ENCODE measurements around the gene SLC25A48.
"Not testable (repeated sequence)": the region's sequence is repeated elsewhere in the genome, so short reads cannot be mapped to it uniquely, and the experiment has no call there.

The SLC25A48 gene

GRCh38 chr5:135857630-135858311 lies 23.3 kb downstream of the SLC25A48 start:
- DNase-seq (no peak), ATAC-seq (replicated peaks) (no peak)
- no peak overlapping the region for H3K27ac Mint-ChIP-seq
- H3K4me3 Mint-ChIP-seq, result no peak overlapping the region
- no peaks in the 10 kb centered on the region for H3K36me3 Mint-ChIP-seq
- peaks cover 0 to 16% of the 10 kb centered on the region in 2 donors for H3K27me3 Mint-ChIP-seq
- no peaks in the 10 kb centered on the region for H3K4me1 Mint-ChIP-seq
- H3K9me3 Mint-ChIP-seq, result no peaks in the 10 kb centered on the region

DNA sequence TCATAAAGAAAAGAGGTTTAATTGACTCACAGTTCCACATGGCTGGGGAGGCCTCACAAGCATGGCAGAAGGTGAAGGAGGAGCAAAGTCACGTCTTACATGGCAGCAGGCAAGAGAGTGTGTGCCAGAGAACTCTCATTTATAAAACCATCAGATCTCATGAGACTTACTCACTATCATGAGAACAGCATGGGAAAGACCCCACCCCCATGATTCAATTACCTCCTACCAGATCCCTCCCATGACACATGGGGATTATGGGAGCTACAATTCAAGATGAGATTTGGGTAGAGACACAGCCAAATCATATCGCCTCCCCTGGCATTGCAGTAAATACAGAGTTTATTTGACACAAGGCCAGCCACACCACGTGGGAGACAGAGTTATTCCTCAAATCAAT lies 24.7 kb downstream of the SLC25A48 start:
- H3K4me3 Mint-ChIP-seq; H3K36me3 Mint-ChIP-seq; H3K4me1 Mint-ChIP-seq; H3K9me3 Mint-ChIP-seq; ATAC-seq (replicated peaks); H3K27ac Mint-ChIP-seq; DNase-seq: not testable (repeated sequence)
- H3K27me3 Mint-ChIP-seq, result peaks cover 6 to 16% of the 10 kb centered on the region in 2 donors

DNA sequence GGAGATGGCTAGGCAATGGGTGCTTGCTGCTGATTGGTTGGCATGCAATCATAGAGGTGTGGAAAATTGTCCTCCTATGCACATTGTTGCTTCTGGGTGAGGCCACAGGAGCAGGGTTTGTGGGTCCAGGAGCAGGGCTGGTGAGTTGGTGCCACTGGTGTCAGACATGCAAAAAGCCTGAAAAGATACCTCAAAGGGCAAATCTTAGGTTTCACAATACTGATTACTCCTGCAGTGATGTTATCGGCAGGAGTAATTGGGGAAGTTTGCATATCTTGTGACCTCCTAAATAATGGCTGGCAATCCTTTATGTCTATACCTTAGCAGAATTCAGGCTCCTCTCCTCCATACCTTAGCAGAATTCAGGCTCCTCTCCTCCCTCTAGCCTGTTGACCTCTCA lies 25.2 kb downstream of the SLC25A48 start:
- no peak for DNase-seq
- peaks cover 0 to 2% of the 10 kb centered on the region in 2 donors for H3K9me3 Mint-ChIP-seq
- H3K36me3 Mint-ChIP-seq, result no peaks in the 10 kb centered on the region
- ATAC-seq (replicated peaks), result no peak
- H3K27ac Mint-ChIP-seq, result no peak overlapping the region
- H3K27me3 Mint-ChIP-seq, result peaks cover 6 to 16% of the 10 kb centered on the region in 2 donors
- H3K4me1 Mint-ChIP-seq, result no peaks in the 10 kb centered on the region
- no peak overlapping the region for H3K4me3 Mint-ChIP-seq

GRCh38 chr5:135861641-135862040 lies 27.2 kb downstream of the SLC25A48 start:
- H3K4me1 Mint-ChIP-seq, result no peaks in the 10 kb centered on the region
- ATAC-seq (replicated peaks) (no peak), DNase-seq (no peak)
- H3K27ac Mint-ChIP-seq, result no peak overlapping the region
- no peak overlapping the region for H3K4me3 Mint-ChIP-seq
- peaks cover 4 to 6% of the 10 kb centered on the region in 2 donors for H3K27me3 Mint-ChIP-seq
- H3K9me3 Mint-ChIP-seq, result peaks cover 0 to 2% of the 10 kb centered on the region in 2 donors
- H3K36me3 Mint-ChIP-seq, result no peaks in the 10 kb centered on the region

GRCh38 chr5:135862086-135862485 lies 27.6 kb downstream of the SLC25A48 start:
- H3K36me3 Mint-ChIP-seq, result no peaks in the 10 kb centered on the region
- H3K4me3 Mint-ChIP-seq, result no peak overlapping the region
- H3K9me3 Mint-ChIP-seq, result peaks cover 0 to 2% of the 10 kb centered on the region in 2 donors
- H3K27ac Mint-ChIP-seq, result no peak overlapping the region
- no peak for ATAC-seq (replicated peaks)
- peaks cover 4 to 6% of the 10 kb centered on the region in 2 donors for H3K27me3 Mint-ChIP-seq
- no peak for DNase-seq
- H3K4me1 Mint-ChIP-seq, result no peaks in the 10 kb centered on the region

- Mint-ChIP-seq H3K4me3 (no peak overlapping the region), H3K27me3 (peaks cover 0 to 6% of the 10 kb centered on the region in 2 donors), H3K9me3 (peaks cover 0 to 2% of the 10 kb centered on the region in 2 donors), H3K27ac (no peak overlapping the region), H3K4me1 (no peaks in the 10 kb centered on the region), H3K36me3 (no peaks in the 10 kb centered on the region)
- DNase-seq (no peak), ATAC-seq (replicated peaks) (no peak)
Measured at GRCh38 chr5:135862744-135863143, 28.3 kb downstream of the SLC25A48 start.

GRCh38 chr5:135864503-135865435 lies 30.3 kb downstream of the SLC25A48 start:
- ATAC-seq (replicated peaks) (no peak), DNase-seq (no peak)
- Mint-ChIP-seq H3K9me3 (peaks cover 0 to 2% of the 10 kb centered on the region in 2 donors), H3K36me3 (no peaks in the 10 kb centered on the region), H3K27me3 (peaks cover 0 to 6% of the 10 kb centered on the region in 2 donors), H3K4me1 (no peaks in the 10 kb centered on the region), H3K4me3 (no peak overlapping the region), H3K27ac (no peak overlapping the region)

DNA sequence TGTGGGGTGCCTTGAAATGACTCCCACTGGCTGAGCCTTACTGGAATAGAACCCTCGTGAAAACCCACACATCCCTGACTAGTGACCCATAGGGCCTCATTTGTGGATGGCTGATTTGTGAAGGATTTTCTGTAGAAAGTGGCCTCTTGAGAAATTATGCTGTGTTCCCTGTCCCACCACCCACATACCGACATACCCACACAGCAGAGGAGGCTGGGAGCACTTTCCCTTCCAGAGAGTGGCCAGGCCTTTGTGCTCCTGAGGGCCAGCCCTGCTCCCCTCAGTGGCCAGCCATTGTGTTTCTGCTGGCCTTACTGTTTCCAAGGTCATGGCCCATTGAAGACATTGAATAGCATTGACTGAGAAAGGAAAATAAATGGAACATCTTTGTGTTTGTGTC lies 31.6 kb downstream of the SLC25A48 start:
- no peaks in the 10 kb centered on the region for H3K36me3 Mint-ChIP-seq
- DNase-seq, result no peak

GRCh38 chr5:135867599-135867998 lies 33.1 kb downstream of the SLC25A48 start:
- Mint-ChIP-seq H3K27me3 (peaks cover 4 to 6% of the 10 kb centered on the region in 2 donors), H3K27ac (no peak overlapping the region), H3K36me3 (no peaks in the 10 kb centered on the region), H3K4me1 (no peaks in the 10 kb centered on the region), H3K9me3 (peaks cover 0 to 2% of the 10 kb centered on the region in 2 donors), H3K4me3 (no peak overlapping the region)
- ATAC-seq (replicated peaks), result no peak
- DNase-seq, result no peak

More for the DNA sequence above, 31.6 kb downstream of the SLC25A48 start:
- Mint-ChIP-seq H3K4me1 (no peaks in the 10 kb centered on the region), H3K9me3 (peaks cover 0 to 2% of the 10 kb centered on the region in 2 donors), H3K27me3 (peaks cover 0 to 6% of the 10 kb centered on the region in 2 donors), H3K4me3 (no peak overlapping the region), H3K27ac (no peak overlapping the region)
- ATAC-seq (replicated peaks), result no peak

GRCh38 chr5:135868681-135869080 lies 34.2 kb downstream of the SLC25A48 start:
- DNase-seq (no peak), ATAC-seq (replicated peaks) (no peak)
- H3K27ac Mint-ChIP-seq, result no peak overlapping the region
- H3K36me3 Mint-ChIP-seq, result no peaks in the 10 kb centered on the region
- no peaks in the 10 kb centered on the region for H3K4me1 Mint-ChIP-seq
- peaks cover 3 to 7% of the 10 kb centered on the region in 2 donors for H3K27me3 Mint-ChIP-seq
- H3K9me3 Mint-ChIP-seq, result peaks cover 0 to under 1% of the 10 kb centered on the region in 2 donors
- no peak overlapping the region for H3K4me3 Mint-ChIP-seq

GRCh38 chr5:135869276-135869675 lies 34.8 kb downstream of the SLC25A48 start:
- ATAC-seq (replicated peaks), result no peak
- H3K4me1 Mint-ChIP-seq, result no peaks in the 10 kb centered on the region
- no peak overlapping the region for H3K4me3 Mint-ChIP-seq
- no peaks in the 10 kb centered on the region for H3K9me3 Mint-ChIP-seq
- H3K36me3 Mint-ChIP-seq, result no peaks in the 10 kb centered on the region
- DNase-seq, result no peak
- H3K27ac Mint-ChIP-seq, result no peak overlapping the region
- peaks cover 0 to 7% of the 10 kb centered on the region in 2 donors for H3K27me3 Mint-ChIP-seq

DNA sequence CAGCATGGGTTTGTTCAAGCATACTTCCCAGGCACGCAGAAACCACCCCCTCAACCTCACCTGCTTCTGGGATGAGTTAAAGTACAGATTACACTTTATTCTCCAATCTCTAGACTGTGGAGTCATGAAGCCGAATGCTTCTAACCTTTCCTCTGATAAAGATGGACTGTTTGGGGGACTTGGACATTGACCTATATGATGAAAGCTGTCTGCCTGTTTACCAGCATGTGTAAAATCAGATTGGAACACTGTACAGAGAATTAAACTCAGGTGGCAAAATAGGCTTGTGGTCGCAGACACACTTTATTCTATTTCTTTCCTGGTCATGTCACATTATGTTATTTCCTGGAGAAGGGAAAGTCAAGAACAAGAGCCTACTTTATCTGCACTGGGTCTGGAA lies 35.5 kb downstream of the SLC25A48 start:
- H3K4me3 Mint-ChIP-seq, result no peak overlapping the region
- DNase-seq (no peak), ATAC-seq (replicated peaks) (no peak)
- no peaks in the 10 kb centered on the region for H3K4me1 Mint-ChIP-seq
- H3K36me3 Mint-ChIP-seq, result no peaks in the 10 kb centered on the region
- peaks cover 0 to 7% of the 10 kb centered on the region in 2 donors for H3K27me3 Mint-ChIP-seq
- H3K9me3 Mint-ChIP-seq, result no peaks in the 10 kb centered on the region
- H3K27ac Mint-ChIP-seq, result no peak overlapping the region

DNA sequence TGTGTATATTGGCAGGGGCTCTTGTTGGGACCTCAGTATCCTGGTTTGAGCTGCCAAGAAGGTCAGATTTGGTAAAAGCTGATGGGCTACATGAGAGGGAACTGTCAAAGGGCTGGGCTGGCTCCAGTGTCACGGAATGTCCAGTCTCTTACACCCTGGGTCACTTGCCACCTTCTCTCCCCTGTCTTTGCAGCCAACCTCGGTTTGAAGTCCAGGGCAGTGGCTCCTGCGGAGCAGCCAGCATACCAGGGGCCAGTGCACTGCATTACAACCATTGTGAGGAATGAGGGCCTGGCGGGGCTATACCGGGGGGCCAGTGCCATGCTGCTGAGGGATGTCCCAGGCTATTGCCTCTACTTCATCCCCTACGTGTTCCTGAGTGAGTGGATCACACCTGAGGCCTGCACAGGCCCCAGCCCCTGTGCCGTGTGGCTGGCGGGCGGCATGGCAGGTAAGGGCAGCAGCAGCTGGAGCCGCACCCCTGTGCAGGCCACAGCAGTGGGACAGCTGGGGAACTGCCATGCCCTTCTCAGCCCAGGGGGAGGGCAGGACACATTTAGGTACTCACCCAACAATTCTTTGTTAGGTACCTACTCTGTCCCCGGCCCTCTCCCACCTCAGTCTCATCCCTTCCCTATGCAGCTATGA lies 36.9 kb downstream of the SLC25A48 start:
- H3K36me3 Mint-ChIP-seq, result no peaks in the 10 kb centered on the region
- no peaks in the 10 kb centered on the region for H3K4me1 Mint-ChIP-seq
- DNase-seq, result no peak
- H3K4me3 Mint-ChIP-seq, result no peak overlapping the region
- H3K27ac Mint-ChIP-seq, result no peak overlapping the region
- H3K9me3 Mint-ChIP-seq, result no peaks in the 10 kb centered on the region
- ATAC-seq (replicated peaks), result no peak
- H3K27me3 Mint-ChIP-seq, result peaks cover 0 to 11% of the 10 kb centered on the region in 2 donors

- H3K27ac Mint-ChIP-seq, result no peak overlapping the region
- no peaks in the 10 kb centered on the region for H3K4me1 Mint-ChIP-seq
- H3K4me3 Mint-ChIP-seq, result no peak overlapping the region
Measured at GRCh38 chr5:135873831-135874230, 39.4 kb downstream of the SLC25A48 start.

More at GRCh38 chr5:135873831-135874230, 39.4 kb downstream of the SLC25A48 start:
- no peak for ATAC-seq (replicated peaks)
- H3K27me3 Mint-ChIP-seq, result peaks cover 0 to 19% of the 10 kb centered on the region in 2 donors
- DNase-seq, result no peak
- H3K36me3 Mint-ChIP-seq, result no peaks in the 10 kb centered on the region
- no peaks in the 10 kb centered on the region for H3K9me3 Mint-ChIP-seq
